ENCODE results near the gene DLD. TPM values are rescaled to one million over a fixed set of nuclear protein-coding genes. Genes with fewer than 3 reads are reported as not detected.

Gene DLD
- polyA plus RNA-seq, 1 donor (not counting 4 experiments of a cell fraction or from before 2014, with no cell fraction given): 153 TPM

- no peaks in the 10 kb centered on the region for H4K20me1 ChIP-seq (ENCODE audit: control insufficient read depth, extremely low read depth, insufficient read depth, low read length)
- no peak for DNase-seq (ENCODE audit: low read depth, low spot score)
- H3K36me3 ChIP-seq (ENCODE audit: control insufficient read depth in 2 of 2, extremely low read depth in 1 of 2, insufficient read depth in 2 of 2, low read length in 2 of 2): peaks cover 13 to 24% of the 10 kb centered on the region in 2 experiments
Observed at GRCh38 chr7:107967420-107967819, 76.4 kb downstream of the DLD start.

GRCh38 chr7:107968449-107968848, 77.5 kb downstream of the DLD start:
- no peaks in the 10 kb centered on the region for H4K20me1 ChIP-seq (ENCODE audit: control insufficient read depth, extremely low read depth, insufficient read depth, low read length)
- dilution Hi-C loops (cut with MboI; ENCODE audit: extremely low pct_ligation_motif_present, low sequenced_read_pairs): no loop called here
- FAIRE-seq: no peak
- peaks cover 31% of the 10 kb centered on the region for H3K4me1 ChIP-seq (ENCODE audit: control insufficient read depth, extremely low read depth, insufficient read depth, low read length)
- no peak overlapping the region for H3K4me3 ChIP-seq (ENCODE audit: control insufficient read depth in 2 of 3, extremely low read depth in 1 of 3, insufficient read depth in 2 of 3, low read depth in 1 of 3, low read length in 3 of 3)
- no peak overlapping the region for H3K9ac ChIP-seq (ENCODE audit: control insufficient read depth, extremely low read depth, insufficient read depth, low read length)
- H3K4me2 ChIP-seq (ENCODE audit: control insufficient read depth, extremely low read depth, insufficient read depth, low read depth, low read length): no peak overlapping the region
- no peak for DNase-seq (ENCODE audit: low read depth, low spot score)
- H3K36me3 ChIP-seq (ENCODE audit: control insufficient read depth in 2 of 2, extremely low read depth in 1 of 2, insufficient read depth in 2 of 2, low read length in 2 of 2): peaks cover 12 to 23% of the 10 kb centered on the region in 2 experiments
- H3K9me3 ChIP-seq (ENCODE audit: control insufficient read depth, low read depth, low read length): no peaks in the 10 kb centered on the region
- peaks cover 7% of the 10 kb centered on the region for H3K79me2 ChIP-seq (ENCODE audit: control insufficient read depth, insufficient read depth, low read length)
- no peaks in the 10 kb centered on the region for H3K9me1 ChIP-seq (ENCODE audit: control insufficient read depth, extremely low read depth, insufficient read depth, low read length)
- H3K27me3 ChIP-seq (ENCODE audit: control insufficient read depth, extremely low read depth, insufficient read depth, low read length): no peaks in the 10 kb centered on the region
- no peak overlapping the region for H3K27ac ChIP-seq (ENCODE audit: control insufficient read depth, insufficient read depth, low read length)
- no peak for TF ChIP-seq CTCF (optimal IDR thresholded peaks at IDR 0.05 in 1 of 3, IDR thresholded peaks at IDR 0.05 in 1 of 3, conservative IDR thresholded peaks at IDR 0.05 in 1 of 3; ENCODE audit: extremely low read depth in 1 of 3, insufficient read depth in 2 of 3, low read length in 3 of 3)
- TF ChIP-seq EZH2 (IDR thresholded peaks at IDR 0.05; ENCODE audit: low read length): no peak
- no peak overlapping the region for H2AFZ ChIP-seq (ENCODE audit: control insufficient read depth, low read length)

More at GRCh38 chr7:107967420-107967819, 76.4 kb downstream of the DLD start:
- Histone ChIP-seq H3K4me3 (ENCODE audit: control insufficient read depth in 2 of 3, extremely low read depth in 1 of 3, insufficient read depth in 2 of 3, low read depth in 1 of 3, low read length in 3 of 3) (no peak overlapping the region), H3K27me3 (ENCODE audit: control insufficient read depth, extremely low read depth, insufficient read depth, low read length) (no peaks in the 10 kb centered on the region), H3K79me2 (ENCODE audit: control insufficient read depth, insufficient read depth, low read length) (peaks cover 7% of the 10 kb centered on the region), H3K9me3 (ENCODE audit: control insufficient read depth, low read depth, low read length) (no peaks in the 10 kb centered on the region), H3K4me2 (ENCODE audit: control insufficient read depth, extremely low read depth, insufficient read depth, low read depth, low read length) (no peak overlapping the region), H3K27ac (ENCODE audit: control insufficient read depth, insufficient read depth, low read length) (no peak overlapping the region), H3K4me1 (ENCODE audit: control insufficient read depth, extremely low read depth, insufficient read depth, low read length) (peaks cover 21% of the 10 kb centered on the region), H2AFZ (ENCODE audit: control insufficient read depth, low read length) (no peak overlapping the region), H3K9ac (ENCODE audit: control insufficient read depth, extremely low read depth, insufficient read depth, low read length) (no peak overlapping the region), H3K9me1 (ENCODE audit: control insufficient read depth, extremely low read depth, insufficient read depth, low read length) (no peaks in the 10 kb centered on the region)
- no peak for TF ChIP-seq EZH2 (IDR thresholded peaks at IDR 0.05; ENCODE audit: low read length)
- no peak for TF ChIP-seq CTCF (optimal IDR thresholded peaks at IDR 0.05 in 1 of 3, IDR thresholded peaks at IDR 0.05 in 1 of 3, conservative IDR thresholded peaks at IDR 0.05 in 1 of 3; ENCODE audit: extremely low read depth in 1 of 3, insufficient read depth in 2 of 3, low read length in 3 of 3)
- dilution Hi-C loops (cut with MboI; ENCODE audit: extremely low pct_ligation_motif_present, low sequenced_read_pairs): no loop called here
- FAIRE-seq: no peak
